Fibroblast of pulmonary artery (primary cell): Measurements from ENCODE around the gene PNPT1.
A peak's percentile ranks its signal among the peaks of the same experiment; 100 is the strongest.
"Not testable (repeated sequence)": the region's sequence is repeated elsewhere in the genome, so short reads cannot be mapped to it uniquely, and the experiment has no call there.

ENCODE experiments used
- DNase-seq: peaks from one replicate; pipeline ENCODE4 v3.0.0-alpha.2; 2010; ENCODE audit warnings: low read depth
- H3K4me3 ChIP-seq: replicated peaks from 2 replicates; pipeline ENCODE4 v1.5.1; 2011; ENCODE audit warnings: low read depth, mild to moderate bottlenecking, control low read depth, low read length, moderate library complexity
- TF ChIP-seq, protein P1 (sequence below): IDR thresholded peaks from 2 replicates; pipeline ENCODE4 v1.5.1; 2011; ENCODE audit warnings: mild to moderate bottlenecking, control low read depth, low read length, inconsistent platforms; ENCODE audit errors: missing control alignments

Gene PNPT1

GRCh38 chr2:55721596-55722215 lies 28.1 kb upstream of the PNPT1 start:
- H3K4me3 ChIP-seq, result no peak overlapping the region
- TF ChIP-seq, protein P1, sequence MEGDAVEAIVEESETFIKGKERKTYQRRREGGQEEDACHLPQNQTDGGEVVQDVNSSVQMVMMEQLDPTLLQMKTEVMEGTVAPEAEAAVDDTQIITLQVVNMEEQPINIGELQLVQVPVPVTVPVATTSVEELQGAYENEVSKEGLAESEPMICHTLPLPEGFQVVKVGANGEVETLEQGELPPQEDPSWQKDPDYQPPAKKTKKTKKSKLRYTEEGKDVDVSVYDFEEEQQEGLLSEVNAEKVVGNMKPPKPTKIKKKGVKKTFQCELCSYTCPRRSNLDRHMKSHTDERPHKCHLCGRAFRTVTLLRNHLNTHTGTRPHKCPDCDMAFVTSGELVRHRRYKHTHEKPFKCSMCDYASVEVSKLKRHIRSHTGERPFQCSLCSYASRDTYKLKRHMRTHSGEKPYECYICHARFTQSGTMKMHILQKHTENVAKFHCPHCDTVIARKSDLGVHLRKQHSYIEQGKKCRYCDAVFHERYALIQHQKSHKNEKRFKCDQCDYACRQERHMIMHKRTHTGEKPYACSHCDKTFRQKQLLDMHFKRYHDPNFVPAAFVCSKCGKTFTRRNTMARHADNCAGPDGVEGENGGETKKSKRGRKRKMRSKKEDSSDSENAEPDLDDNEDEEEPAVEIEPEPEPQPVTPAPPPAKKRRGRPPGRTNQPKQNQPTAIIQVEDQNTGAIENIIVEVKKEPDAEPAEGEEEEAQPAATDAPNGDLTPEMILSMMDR, result no peak
- no peak for DNase-seq

- no peak for DNase-seq
- H3K4me3 ChIP-seq, result no peak overlapping the region
- TF ChIP-seq, protein P1, result no peak
Observed at GRCh38 chr2:55720417-55720816, 26.8 kb upstream of the PNPT1 start.

- TF ChIP-seq, protein P1, result no peak
- DNase-seq, result no peak
- no peak overlapping the region for H3K4me3 ChIP-seq
Observed at GRCh38 chr2:55719852-55720251, 26.2 kb upstream of the PNPT1 start.

DNA sequence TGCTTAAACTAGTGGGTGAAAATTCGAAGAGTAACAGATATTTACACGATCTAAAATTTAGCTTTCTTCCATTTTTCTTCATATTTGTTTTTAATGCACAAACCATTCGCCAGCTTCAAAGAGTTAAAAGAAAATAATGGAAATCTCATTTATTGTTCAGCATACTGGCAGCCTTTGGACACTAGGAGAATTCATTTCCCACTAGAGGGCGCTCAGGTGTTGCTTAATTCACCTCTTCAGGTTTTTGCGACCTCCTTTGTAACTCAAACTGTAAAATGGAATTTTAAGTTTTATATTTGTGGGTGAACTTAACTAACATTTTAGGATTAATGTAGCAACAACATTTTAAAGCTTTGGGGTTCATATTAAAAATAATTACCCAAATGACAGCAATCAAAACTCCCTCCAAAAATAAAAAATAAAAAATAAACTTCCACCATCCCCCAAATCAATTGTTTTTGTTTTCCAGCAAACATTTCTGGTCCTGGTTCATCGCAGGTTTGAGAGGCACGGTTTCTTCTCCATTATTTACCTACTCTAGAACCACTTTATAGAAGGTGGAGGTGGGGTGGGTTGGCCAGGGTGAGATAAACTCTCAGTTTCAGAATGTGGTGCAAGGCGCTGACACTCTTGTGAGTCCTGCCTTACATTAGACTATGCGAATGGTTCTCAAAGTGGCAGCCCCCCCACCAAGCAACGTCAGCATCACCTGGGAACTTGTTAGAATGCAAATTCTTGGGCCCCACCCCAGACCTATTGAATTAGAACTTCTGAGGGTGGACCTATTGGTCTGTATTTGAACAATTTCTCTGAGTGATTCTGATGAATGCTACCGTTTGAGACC lies 24.7 kb upstream of the PNPT1 start:
- TF ChIP-seq, protein P1, result peak; percentile 81
- DNase-seq, result peak; percentile 87
- no peak overlapping the region for H3K4me3 ChIP-seq

GRCh38 chr2:55715626-55716025 lies 22.0 kb upstream of the PNPT1 start:
- TF ChIP-seq, protein P1, result no peak
- no peak for DNase-seq
- no peak overlapping the region for H3K4me3 ChIP-seq

DNA sequence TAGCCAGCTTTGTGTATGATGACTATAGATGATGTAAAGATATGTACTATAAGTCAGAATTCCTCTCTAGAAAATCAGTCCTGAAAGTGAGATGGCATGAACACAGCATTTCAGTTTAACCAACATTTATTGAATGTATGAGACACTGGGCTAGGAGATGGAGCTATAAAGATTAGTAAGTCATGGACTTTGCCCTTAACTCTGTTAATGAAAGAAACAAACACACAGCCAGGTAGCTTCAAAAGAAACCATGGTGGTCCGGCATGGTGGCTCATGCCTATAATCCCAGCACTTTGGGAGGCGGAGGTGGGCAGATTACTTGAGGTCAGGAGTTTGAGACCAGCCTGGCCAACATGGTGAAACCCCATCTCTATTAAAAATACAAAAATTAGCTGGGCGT lies 21.5 kb upstream of the PNPT1 start:
- not testable (repeated sequence) for H3K4me3 ChIP-seq, DNase-seq

DNA sequence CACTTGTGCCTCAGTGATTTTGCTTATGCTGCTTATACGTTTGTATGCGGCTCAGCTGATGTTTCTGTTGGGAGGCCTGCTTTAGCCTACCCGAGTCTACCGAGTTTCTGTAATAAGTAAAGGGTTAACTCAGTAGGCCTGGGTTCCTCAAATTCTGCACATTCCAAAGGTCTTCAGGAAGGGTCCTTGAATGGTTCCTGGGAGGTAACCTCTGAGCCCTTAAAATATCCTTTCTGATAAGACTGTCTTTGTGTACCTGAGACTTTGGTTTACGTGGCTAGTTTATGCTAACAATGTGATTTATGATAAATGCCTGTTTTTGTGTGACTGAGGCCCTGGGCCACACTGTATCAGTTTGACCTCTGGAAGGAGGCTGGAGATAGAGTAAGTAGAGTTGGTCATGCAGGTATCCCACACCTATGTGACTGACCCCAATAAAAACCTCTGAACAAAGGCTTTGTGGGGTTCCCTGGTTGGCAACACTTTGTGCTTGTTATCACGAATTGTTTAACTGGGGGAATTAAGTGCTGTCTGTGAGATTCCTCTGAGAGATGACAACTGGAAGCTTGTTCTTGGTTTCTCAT lies 18.9 kb upstream of the PNPT1 start:
- no peak overlapping the region for H3K4me3 ChIP-seq
- DNase-seq, result no peak
- TF ChIP-seq, protein P1, result no peak
